Measurements from ENCODE around the gene ZFYVE21.

Gene ZFYVE21

DNA sequence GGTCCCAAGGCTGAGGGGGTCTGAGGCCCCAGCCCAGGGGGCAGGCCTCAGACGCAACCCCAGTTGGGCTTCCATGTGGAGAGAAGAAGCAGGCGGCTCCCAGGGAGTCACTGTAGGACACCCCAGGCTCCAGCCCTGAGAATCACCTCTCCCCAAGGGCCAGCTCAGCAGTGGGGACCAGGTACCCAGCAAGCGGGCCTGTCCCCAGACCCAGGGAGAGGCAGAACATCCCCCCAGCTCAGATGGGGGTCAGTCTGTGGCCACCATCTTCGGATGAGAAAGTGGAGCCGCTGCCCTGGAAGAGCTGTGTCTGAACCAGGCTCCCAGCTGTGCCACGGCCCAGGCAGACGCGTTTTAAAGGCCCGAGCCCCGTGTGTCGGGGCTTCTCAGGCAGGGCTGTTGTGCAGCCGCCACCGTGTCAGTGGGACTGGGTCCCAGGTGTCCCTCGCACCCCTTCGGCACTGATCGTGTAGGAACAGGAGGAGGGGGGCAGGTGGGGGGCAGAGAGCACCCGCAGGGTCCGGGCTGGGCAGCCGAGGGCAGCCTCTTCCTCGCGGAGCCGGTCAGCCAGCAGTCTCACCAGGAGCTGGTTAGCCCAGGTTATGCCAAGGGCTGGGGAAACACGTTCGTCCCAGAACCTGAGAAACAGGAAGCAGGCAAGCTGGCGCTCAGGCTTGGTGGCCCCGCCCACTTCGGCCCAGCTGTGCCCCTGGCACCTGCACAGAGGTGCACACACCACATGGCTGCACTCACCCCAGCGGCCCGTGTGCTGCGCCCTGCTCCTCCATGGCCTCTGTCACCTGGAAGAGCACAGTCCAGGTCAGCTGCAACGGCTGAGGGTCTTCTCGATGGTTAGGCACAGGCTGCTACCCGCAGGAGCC is 17.0 kb upstream of the ZFYVE21 start:
- no peaks in the 10 kb centered on the region for H3K9me3 ChIP-seq (replicated peaks in 1 of 2; ENCODE audit: control insufficient read depth in 2 of 2, insufficient read depth in 1 of 2, low read depth in 1 of 2, low read length in 2 of 2)
- H4K91ac ChIP-seq (ENCODE audit: low read depth, low read length, poor library complexity): no peak overlapping the region
- peaks cover 64 to 95% of the 10 kb centered on the region in 2 donors for H3K36me3 ChIP-seq (replicated peaks in 1 of 2; ENCODE audit: control insufficient read depth in 2 of 2, insufficient read depth in 2 of 2, low read length in 2 of 2)
- H4K8ac ChIP-seq (ENCODE audit: low read depth, low read length): peak overlapping the region; percentile 43
- H3K18ac ChIP-seq (ENCODE audit: low read length): peak overlapping the region; percentile 71
- no peak overlapping the region for H3K9ac ChIP-seq (ENCODE audit: low read depth, low read length, poor library complexity)
- H3K23ac ChIP-seq (ENCODE audit: low read depth, low read length, poor library complexity): peak overlapping the region; percentile 85
- H2BK120ac ChIP-seq (ENCODE audit: low read depth, low read length): no peak overlapping the region
- H3K4ac ChIP-seq (ENCODE audit: low read length): no peak overlapping the region
- H2BK12ac ChIP-seq (ENCODE audit: low read length): no peak overlapping the region
- H2AK5ac ChIP-seq (ENCODE audit: low read depth, low read length): no peak overlapping the region
- no peak overlapping the region for H3K4me3 ChIP-seq (ENCODE audit: low read length in 2 of 2)
- DNase-seq (ENCODE audit: low spot score): no peak
- peak overlapping the region; percentile 66 for H2BK5ac ChIP-seq (ENCODE audit: low read length)
- H3K79me1 ChIP-seq (ENCODE audit: low read depth, low read length): peaks cover 9% of the 10 kb centered on the region
- no peaks in the 10 kb centered on the region for H3K27me3 ChIP-seq (ENCODE audit: control insufficient read depth in 3 of 3, insufficient read depth in 3 of 3, low read depth in 1 of 3, low read length in 3 of 3)
- H2BK15ac ChIP-seq (ENCODE audit: low read length): no peak overlapping the region
- no CpG with 5 or more reads among the region's 33 CpGs for WGBS, 2 donors (ENCODE audit: extremely low coverage in 2 of 2, insufficient read length in 2 of 2, insufficient replicate concordance in 1 of 2)
- peak overlapping the region; percentile 56 for H3K14ac ChIP-seq (ENCODE audit: low read length)
- H3K4me2 ChIP-seq (ENCODE audit: insufficient read depth, low read length, poor library complexity, severe bottlenecking): no peak overlapping the region
- no peak overlapping the region for H3K27ac ChIP-seq (replicated peaks; ENCODE audit: low read length)
- H2AFZ ChIP-seq (ENCODE audit: low read length): no peak overlapping the region
- peaks cover 3 to 21% of the 10 kb centered on the region in 2 donors for H3K4me1 ChIP-seq (ENCODE audit: control insufficient read depth in 2 of 2, insufficient read depth in 1 of 2, low read depth in 1 of 2, low read length in 2 of 2)

DNA sequence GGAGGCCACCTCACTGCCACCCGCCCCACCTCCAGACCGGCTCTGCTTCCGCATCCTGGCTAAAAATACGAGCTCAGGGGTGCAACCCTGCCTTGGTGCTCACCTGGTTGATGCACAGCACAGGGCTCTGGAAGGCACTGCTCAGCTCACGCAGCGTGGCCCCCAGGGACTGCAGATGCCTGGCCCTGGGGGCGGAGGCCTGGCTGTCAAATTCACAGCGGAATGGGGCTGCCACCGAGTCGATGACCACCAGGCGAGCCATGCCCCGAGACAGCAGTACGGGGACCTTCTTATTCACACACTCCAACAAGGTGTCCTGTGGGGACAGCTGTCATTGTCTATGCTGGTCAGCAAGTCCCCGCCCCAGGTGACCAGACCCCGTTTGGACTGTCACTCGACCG is 16.3 kb upstream of the ZFYVE21 start:
- no peak overlapping the region for H3K14ac ChIP-seq (ENCODE audit: low read length)
- no peak for DNase-seq (ENCODE audit: low spot score)
- peak overlapping the region; percentile 24 for H2BK5ac ChIP-seq (ENCODE audit: low read length)
- H3K4me1 ChIP-seq (ENCODE audit: control insufficient read depth in 2 of 2, insufficient read depth in 1 of 2, low read depth in 1 of 2, low read length in 2 of 2): peaks cover 3 to 27% of the 10 kb centered on the region in 2 donors
- H3K9ac ChIP-seq (ENCODE audit: low read depth, low read length, poor library complexity): no peak overlapping the region
- H2AFZ ChIP-seq (ENCODE audit: low read length): no peak overlapping the region
- peaks cover 11% of the 10 kb centered on the region for H3K79me1 ChIP-seq (ENCODE audit: low read depth, low read length)
- no peak overlapping the region for H2BK15ac ChIP-seq (ENCODE audit: low read length)
- no peaks in the 10 kb centered on the region for H3K27me3 ChIP-seq (ENCODE audit: control insufficient read depth in 3 of 3, insufficient read depth in 3 of 3, low read depth in 1 of 3, low read length in 3 of 3)
- no peak overlapping the region for H3K18ac ChIP-seq (ENCODE audit: low read length)
- no CpG with 5 or more reads among the region's 17 CpGs for WGBS, 2 donors (ENCODE audit: extremely low coverage in 2 of 2, insufficient read length in 2 of 2, insufficient replicate concordance in 1 of 2)
- H2AK5ac ChIP-seq (ENCODE audit: low read depth, low read length): no peak overlapping the region
- H3K4me3 ChIP-seq (ENCODE audit: low read length in 2 of 2): no peak overlapping the region
- no peak overlapping the region for H3K4ac ChIP-seq (ENCODE audit: low read length)
- H3K27ac ChIP-seq (replicated peaks; ENCODE audit: low read length): no peak overlapping the region
- H2BK120ac ChIP-seq (ENCODE audit: low read depth, low read length): no peak overlapping the region
- no peak overlapping the region for H4K8ac ChIP-seq (ENCODE audit: low read depth, low read length)
- H3K4me2 ChIP-seq (ENCODE audit: insufficient read depth, low read length, poor library complexity, severe bottlenecking): no peak overlapping the region
- no peak overlapping the region for H4K91ac ChIP-seq (ENCODE audit: low read depth, low read length, poor library complexity)
- H3K9me3 ChIP-seq (replicated peaks in 1 of 2; ENCODE audit: control insufficient read depth in 2 of 2, insufficient read depth in 1 of 2, low read depth in 1 of 2, low read length in 2 of 2): no peaks in the 10 kb centered on the region
- H3K23ac ChIP-seq (ENCODE audit: low read depth, low read length, poor library complexity): peak overlapping the region; percentile 80
- H3K36me3 ChIP-seq (replicated peaks in 1 of 2; ENCODE audit: control insufficient read depth in 2 of 2, insufficient read depth in 2 of 2, low read length in 2 of 2): peaks cover 64 to 94% of the 10 kb centered on the region in 2 donors
- H2BK12ac ChIP-seq (ENCODE audit: low read length): no peak overlapping the region

DNA sequence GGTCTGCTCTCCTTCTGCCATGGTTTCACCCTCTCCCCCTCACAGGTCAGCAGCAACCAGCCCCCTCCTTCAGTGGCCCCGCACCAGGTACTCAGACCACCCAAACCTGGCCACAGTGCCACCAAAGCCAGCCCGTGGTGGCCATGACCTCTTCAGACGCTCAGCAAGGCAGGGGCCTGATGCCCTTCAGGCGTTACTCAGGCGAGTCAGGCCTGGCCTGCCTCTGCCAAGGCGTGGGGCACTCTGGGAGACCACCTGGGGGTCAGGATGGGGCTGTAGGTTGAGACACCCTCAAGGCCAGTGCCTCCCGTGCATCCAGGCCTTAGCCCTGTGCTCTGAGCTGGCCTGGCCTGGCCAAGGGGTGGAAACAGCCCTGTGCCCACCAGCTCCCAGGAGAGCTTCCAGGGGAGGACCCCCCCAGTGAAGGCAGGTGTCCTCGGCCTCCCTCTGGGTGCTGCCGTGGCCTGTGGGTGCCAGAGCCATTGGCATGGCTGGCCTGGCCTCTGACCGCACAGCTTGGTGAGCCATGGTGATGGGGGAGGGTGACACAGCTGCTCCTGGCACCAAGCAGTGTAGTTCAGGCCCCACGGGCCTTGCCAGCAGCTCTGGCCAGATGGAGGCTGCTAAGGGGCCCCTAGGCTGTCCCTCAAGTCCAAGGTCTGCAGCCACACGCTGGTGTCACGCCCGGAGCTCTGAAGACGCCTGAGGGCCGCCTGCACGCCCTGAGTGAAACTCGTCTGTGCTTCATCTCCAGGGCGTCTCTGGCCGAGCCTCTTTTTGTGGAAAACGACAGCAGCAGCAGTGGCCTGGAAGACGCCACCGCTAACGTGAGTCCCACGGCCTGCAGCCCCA is 15.5 kb upstream of the ZFYVE21 start:
- WGBS, 2 donors (ENCODE audit: extremely low coverage in 2 of 2, insufficient read length in 2 of 2, insufficient replicate concordance in 1 of 2): no CpG with 5 or more reads among the region's 25 CpGs
- no peak for DNase-seq (ENCODE audit: low spot score)

More for the DNA sequence above, 15.5 kb upstream of the ZFYVE21 start:
- no peak overlapping the region for H3K14ac ChIP-seq (ENCODE audit: low read length)
- H2BK5ac ChIP-seq (ENCODE audit: low read length): no peak overlapping the region
- peak overlapping the region; percentile 68 for H4K8ac ChIP-seq (ENCODE audit: low read depth, low read length)
- H3K79me1 ChIP-seq (ENCODE audit: low read depth, low read length): peaks cover 9% of the 10 kb centered on the region
- H3K4me1 ChIP-seq (ENCODE audit: control insufficient read depth in 2 of 2, insufficient read depth in 1 of 2, low read depth in 1 of 2, low read length in 2 of 2): peaks cover 3 to 32% of the 10 kb centered on the region in 2 donors
- no peaks in the 10 kb centered on the region for H3K9me3 ChIP-seq (replicated peaks in 1 of 2; ENCODE audit: control insufficient read depth in 2 of 2, insufficient read depth in 1 of 2, low read depth in 1 of 2, low read length in 2 of 2)
- peak overlapping the region; percentile 61 for H3K23ac ChIP-seq (ENCODE audit: low read depth, low read length, poor library complexity)
- H3K4ac ChIP-seq (ENCODE audit: low read length): no peak overlapping the region
- H3K36me3 ChIP-seq (replicated peaks in 1 of 2; ENCODE audit: control insufficient read depth in 2 of 2, insufficient read depth in 2 of 2, low read length in 2 of 2): peaks cover 62 to 95% of the 10 kb centered on the region in 2 donors
- H3K9ac ChIP-seq (ENCODE audit: low read depth, low read length, poor library complexity): peak overlapping the region; percentile 77
- H3K4me3 ChIP-seq (ENCODE audit: low read length in 2 of 2): no peak overlapping the region
- H2AK5ac ChIP-seq (ENCODE audit: low read depth, low read length): no peak overlapping the region
- H3K4me2 ChIP-seq (ENCODE audit: insufficient read depth, low read length, poor library complexity, severe bottlenecking): no peak overlapping the region
- no peak overlapping the region for H4K91ac ChIP-seq (ENCODE audit: low read depth, low read length, poor library complexity)
- H2BK120ac ChIP-seq (ENCODE audit: low read depth, low read length): no peak overlapping the region
- no peak overlapping the region for H3K18ac ChIP-seq (ENCODE audit: low read length)
- H2BK15ac ChIP-seq (ENCODE audit: low read length): no peak overlapping the region
- H2BK12ac ChIP-seq (ENCODE audit: low read length): no peak overlapping the region
- no peaks in the 10 kb centered on the region for H3K27me3 ChIP-seq (ENCODE audit: control insufficient read depth in 3 of 3, insufficient read depth in 3 of 3, low read depth in 1 of 3, low read length in 3 of 3)
- H3K27ac ChIP-seq (replicated peaks; ENCODE audit: low read length): no peak overlapping the region
- H2AFZ ChIP-seq (ENCODE audit: low read length): no peak overlapping the region
